WTC11 (cell line): ENCODE results near the gene UNC5A. TPM values are rescaled to one million over a fixed set of nuclear protein-coding genes. Genes with fewer than 3 reads are reported as not detected.

Experiments
- ATAC-seq: fragments of 200-7000 bp; cut with Tn5 transposase; 2 replicates; pipeline ENCODE4 v1.10.0; 2021; ENCODE audit warnings: mild to moderate bottlenecking, moderate library complexity
- CTCF ChIA-PET: fragments of 300-600 bp; sonication (Branson Sonifier 250); formaldehyde crosslinking; loops from one replicate; lab custom pipeline; 2021; ENCODE audit warnings: antibody characterized with exemption; lab: Charles Lee
- POLR2A ChIA-PET: fragments of 350-600 bp; sonication (Branson Sonifier 250); formaldehyde crosslinking; loops from one replicate; lab custom pipeline; 2021; ENCODE audit warnings: antibody characterized with exemption; lab: Charles Lee
- DNase-seq: peaks from one replicate; pipeline ENCODE4 v3.0.0; 2021; ENCODE audit warnings: low spot score
- H3K27ac Mint-ChIP-seq: 2 replicates; pipeline ENCODE4 v1.8.0; 2021; ENCODE audit warnings: mixed read lengths
- H3K27me3 Mint-ChIP-seq: 2 replicates; pipeline ENCODE4 v1.8.0; 2021; ENCODE audit warnings: low read depth, mild to moderate bottlenecking, moderate library complexity, mixed read lengths
- H3K36me3 Mint-ChIP-seq: 2 replicates; pipeline ENCODE4 v1.8.0; 2021; ENCODE audit warnings: mixed read lengths
- H3K4me1 Mint-ChIP-seq: 2 replicates; pipeline ENCODE4 v1.8.0; 2022; ENCODE audit warnings: mixed read lengths
- H3K4me3 Mint-ChIP-seq: 2 replicates; pipeline ENCODE4 v1.8.0; 2021; ENCODE audit warnings: mild to moderate bottlenecking, moderate library complexity, mixed read lengths
- H3K9me3 Mint-ChIP-seq: 2 replicates; pipeline ENCODE4 v1.8.0; 2021; ENCODE audit warnings: mixed read lengths
- ELF4 ChIP-seq: sonication (generic); formaldehyde crosslinking; IDR thresholded peaks from 2 replicates; pipeline ENCODE4 v1.8.1; 2022; ENCODE audit warnings: low read depth, mild to moderate bottlenecking, moderate library complexity, missing genetic modification reagents
- EMX1 ChIP-seq: fragments of 250-450 bp; sonication (Bioruptor Pico); IDR thresholded peaks from 2 replicates; pipeline ENCODE4 v1.8.0; 2021; ENCODE audit warnings: mild to moderate bottlenecking
- ESRRA ChIP-seq: sonication (generic); formaldehyde crosslinking; IDR thresholded peaks from 2 replicates; pipeline ENCODE4 v1.8.1; 2022; ENCODE audit warnings: mild to moderate bottlenecking, missing genetic modification reagents, borderline replicate concordance
- FOXK1 ChIP-seq: sonication (generic); formaldehyde crosslinking; IDR thresholded peaks from 2 replicates; pipeline ENCODE4 v1.8.0; 2022; ENCODE audit warnings: mild to moderate bottlenecking, moderate library complexity, missing genetic modification reagents
- GABPB1 ChIP-seq: sonication (generic); formaldehyde crosslinking; IDR thresholded peaks from 2 replicates; pipeline ENCODE4 v1.8.1; 2023; ENCODE audit warnings: mild to moderate bottlenecking, missing genetic modification reagents
- GTF2I ChIP-seq: fragments of 250-450 bp; sonication (Bioruptor Pico); conservative IDR thresholded peaks from 2 replicates; pipeline ENCODE4 v1.4.0; 2021; ENCODE audit warnings: mild to moderate bottlenecking
- MXD4 ChIP-seq: fragments of 250-450 bp; sonication (Bioruptor Pico); IDR thresholded peaks from 2 replicates; pipeline ENCODE4 v1.8.0; 2021; ENCODE audit warnings: mild to moderate bottlenecking, moderate library complexity, borderline replicate concordance
- NR1H2 ChIP-seq: sonication (generic); formaldehyde crosslinking; IDR thresholded peaks from 2 replicates; pipeline ENCODE4 v1.9.0; 2021; ENCODE audit warnings: mild to moderate bottlenecking, moderate library complexity, missing genetic modification reagents
- PRRX2 ChIP-seq: fragments of 250-450 bp; sonication (Bioruptor Pico); IDR thresholded peaks from 2 replicates; pipeline ENCODE4 v1.8.0; 2021; ENCODE audit warnings: mild to moderate bottlenecking
- RELA ChIP-seq: sonication (generic); formaldehyde crosslinking; IDR thresholded peaks from 2 replicates; pipeline ENCODE4 v1.8.1; 2022; ENCODE audit warnings: missing genetic modification reagents, mild to moderate bottlenecking, borderline replicate concordance
- RORB ChIP-seq: fragments of 250-450 bp; sonication (Bioruptor Pico); IDR thresholded peaks from 2 replicates; pipeline ENCODE4 v1.9.0; 2021; ENCODE audit warnings: mild to moderate bottlenecking
- SP1 ChIP-seq: sonication (generic); formaldehyde crosslinking; conservative IDR thresholded peaks from 2 replicates; pipeline ENCODE4 v1.8.1; 2022; ENCODE audit warnings: missing genetic modification reagents
- ZNF121 ChIP-seq: sonication (generic); formaldehyde crosslinking; IDR thresholded peaks from 2 replicates; pipeline ENCODE4 v1.8.0; 2023; ENCODE audit warnings: missing genetic modification reagents
- ZNF317 ChIP-seq: sonication (generic); formaldehyde crosslinking; IDR thresholded peaks from 2 replicates; pipeline ENCODE4 v1.8.1; 2023; ENCODE audit warnings: low read depth, mild to moderate bottlenecking, moderate library complexity, missing genetic modification reagents, borderline replicate concordance
- ZNF396 ChIP-seq: fragments of 250-450 bp; sonication (Bioruptor Pico); IDR thresholded peaks from 2 replicates; pipeline ENCODE4 v1.8.0; 2021; ENCODE audit warnings: mild to moderate bottlenecking, moderate library complexity, borderline replicate concordance
- total RNA-seq: library from RNA; stranded (reverse); gene quantifications from 3 replicates; pipeline ENCODE4 v1.2.3, GENCODE V29; 2021
- TF ChIP-seq, protein P1 (sequence below): sonication (generic); formaldehyde crosslinking; IDR thresholded peaks from 2 replicates; pipeline ENCODE4 v1.8.1; 2022; ENCODE audit warnings: missing genetic modification reagents, borderline replicate concordance
- TF ChIP-seq, protein P2 (sequence below): sonication (generic); formaldehyde crosslinking; IDR thresholded peaks from 2 replicates; pipeline ENCODE4 v1.8.0; 2022; ENCODE audit warnings: missing genetic modification reagents
- TF ChIP-seq, protein P3 (sequence below): sonication (generic); formaldehyde crosslinking; IDR thresholded peaks from 2 replicates; pipeline ENCODE4 v1.8.1; 2022; ENCODE audit warnings: low read depth, mild to moderate bottlenecking, moderate library complexity, missing genetic modification reagents, borderline replicate concordance
- TF ChIP-seq, protein P4 (sequence below): sonication (generic); formaldehyde crosslinking; conservative IDR thresholded peaks from 2 replicates; pipeline ENCODE4 v1.8.1; 2022; ENCODE audit warnings: mild to moderate bottlenecking, missing genetic modification reagents
- TF ChIP-seq, protein P5 (sequence below): sonication (generic); formaldehyde crosslinking; IDR thresholded peaks from 2 replicates; pipeline ENCODE4 v1.8.1; 2023; ENCODE audit warnings: mild to moderate bottlenecking, moderate library complexity, missing genetic modification reagents
- TF ChIP-seq, protein P6 (sequence below): sonication (generic); formaldehyde crosslinking; IDR thresholded peaks from 2 replicates; pipeline ENCODE4 v1.8.0; 2022; ENCODE audit warnings: mild to moderate bottlenecking, missing genetic modification reagents
- TF ChIP-seq, protein P7 (sequence below): sonication (generic); formaldehyde crosslinking; IDR thresholded peaks from 2 replicates; pipeline ENCODE4 v1.8.1; 2022; ENCODE audit warnings: low read depth, missing genetic modification reagents, borderline replicate concordance

The UNC5A gene
- total RNA-seq, 1 experiment from 2014 or later, result 10.2 TPM

DNA sequence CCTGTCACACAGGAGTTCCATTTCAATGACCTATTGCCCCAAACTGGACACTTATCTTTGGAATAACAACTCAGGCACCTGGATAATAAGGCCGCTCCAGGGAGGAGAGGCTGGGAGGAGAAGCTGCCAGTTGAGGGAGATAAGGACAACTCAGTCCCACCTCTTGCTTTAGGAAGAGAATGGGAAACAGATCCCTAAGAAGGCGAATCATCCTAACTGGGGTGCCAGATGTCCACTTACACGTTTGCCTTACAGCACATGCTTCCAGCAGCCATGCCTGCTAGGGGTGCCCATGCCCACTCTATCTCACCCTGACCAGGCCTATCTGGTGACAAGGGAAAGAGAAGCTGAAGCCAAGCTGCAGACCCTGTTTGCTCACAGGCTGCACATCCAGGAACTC, 82.3 kb downstream of the UNC5A start (continued):
- TF ChIP-seq, protein P1, sequence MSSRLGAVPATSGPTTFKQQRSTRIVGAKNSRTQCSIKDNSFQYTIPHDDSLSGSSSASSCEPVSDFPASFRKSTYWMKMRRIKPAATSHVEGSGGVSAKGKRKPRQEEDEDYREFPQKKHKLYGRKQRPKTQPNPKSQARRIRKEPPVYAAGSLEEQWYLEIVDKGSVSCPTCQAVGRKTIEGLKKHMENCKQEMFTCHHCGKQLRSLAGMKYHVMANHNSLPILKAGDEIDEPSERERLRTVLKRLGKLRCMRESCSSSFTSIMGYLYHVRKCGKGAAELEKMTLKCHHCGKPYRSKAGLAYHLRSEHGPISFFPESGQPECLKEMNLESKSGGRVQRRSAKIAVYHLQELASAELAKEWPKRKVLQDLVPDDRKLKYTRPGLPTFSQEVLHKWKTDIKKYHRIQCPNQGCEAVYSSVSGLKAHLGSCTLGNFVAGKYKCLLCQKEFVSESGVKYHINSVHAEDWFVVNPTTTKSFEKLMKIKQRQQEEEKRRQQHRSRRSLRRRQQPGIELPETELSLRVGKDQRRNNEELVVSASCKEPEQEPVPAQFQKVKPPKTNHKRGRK (CRISPR knock-in tag), result no peak
- TF ChIP-seq SP1, result no peak

DNA sequence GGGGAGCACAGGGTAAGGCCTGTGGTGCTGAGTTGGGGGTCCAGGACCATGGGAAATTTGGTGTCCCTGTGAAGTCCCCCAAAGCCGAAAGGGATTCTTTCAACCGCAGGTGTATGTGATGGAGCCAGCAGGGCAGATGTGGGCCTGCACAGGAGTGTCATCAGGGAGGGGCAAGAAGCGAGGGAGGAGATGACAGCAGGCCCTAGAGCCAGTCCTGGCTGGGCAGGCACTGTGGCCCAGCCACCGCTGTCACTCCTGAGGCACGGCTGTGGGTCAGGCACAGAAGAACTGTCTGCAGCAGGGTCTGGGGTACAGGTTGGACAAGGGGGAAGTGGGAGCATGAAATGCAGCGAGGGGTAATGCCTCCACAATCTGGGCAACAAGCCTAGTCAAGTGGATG, 83.9 kb downstream of the UNC5A start:
- TF ChIP-seq, protein P2, sequence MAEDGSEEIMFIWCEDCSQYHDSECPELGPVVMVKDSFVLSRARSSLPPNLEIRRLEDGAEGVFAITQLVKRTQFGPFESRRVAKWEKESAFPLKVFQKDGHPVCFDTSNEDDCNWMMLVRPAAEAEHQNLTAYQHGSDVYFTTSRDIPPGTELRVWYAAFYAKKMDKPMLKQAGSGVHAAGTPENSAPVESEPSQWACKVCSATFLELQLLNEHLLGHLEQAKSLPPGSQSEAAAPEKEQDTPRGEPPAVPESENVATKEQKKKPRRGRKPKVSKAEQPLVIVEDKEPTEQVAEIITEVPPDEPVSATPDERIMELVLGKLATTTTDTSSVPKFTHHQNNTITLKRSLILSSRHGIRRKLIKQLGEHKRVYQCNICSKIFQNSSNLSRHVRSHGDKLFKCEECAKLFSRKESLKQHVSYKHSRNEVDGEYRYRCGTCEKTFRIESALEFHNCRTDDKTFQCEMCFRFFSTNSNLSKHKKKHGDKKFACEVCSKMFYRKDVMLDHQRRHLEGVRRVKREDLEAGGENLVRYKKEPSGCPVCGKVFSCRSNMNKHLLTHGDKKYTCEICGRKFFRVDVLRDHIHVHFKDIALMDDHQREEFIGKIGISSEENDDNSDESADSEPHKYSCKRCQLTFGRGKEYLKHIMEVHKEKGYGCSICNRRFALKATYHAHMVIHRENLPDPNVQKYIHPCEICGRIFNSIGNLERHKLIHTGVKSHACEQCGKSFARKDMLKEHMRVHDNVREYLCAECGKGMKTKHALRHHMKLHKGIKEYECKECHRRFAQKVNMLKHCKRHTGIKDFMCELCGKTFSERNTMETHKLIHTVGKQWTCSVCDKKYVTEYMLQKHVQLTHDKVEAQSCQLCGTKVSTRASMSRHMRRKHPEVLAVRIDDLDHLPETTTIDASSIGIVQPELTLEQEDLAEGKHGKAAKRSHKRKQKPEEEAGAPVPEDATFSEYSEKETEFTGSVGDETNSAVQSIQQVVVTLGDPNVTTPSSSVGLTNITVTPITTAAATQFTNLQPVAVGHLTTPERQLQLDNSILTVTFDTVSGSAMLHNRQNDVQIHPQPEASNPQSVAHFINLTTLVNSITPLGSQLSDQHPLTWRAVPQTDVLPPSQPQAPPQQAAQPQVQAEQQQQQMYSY (CRISPR knock-in tag), result no peak
- TF ChIP-seq MXD4 (CRISPR knock-in tag) (no peak), GTF2I (no peak), ZNF317 (CRISPR knock-in tag) (no peak), GABPB1 (CRISPR knock-in tag) (no peak), NR1H2 (no peak), FOXK1 (no peak), RORB (CRISPR knock-in tag) (no peak)
- TF ChIP-seq, protein P3, sequence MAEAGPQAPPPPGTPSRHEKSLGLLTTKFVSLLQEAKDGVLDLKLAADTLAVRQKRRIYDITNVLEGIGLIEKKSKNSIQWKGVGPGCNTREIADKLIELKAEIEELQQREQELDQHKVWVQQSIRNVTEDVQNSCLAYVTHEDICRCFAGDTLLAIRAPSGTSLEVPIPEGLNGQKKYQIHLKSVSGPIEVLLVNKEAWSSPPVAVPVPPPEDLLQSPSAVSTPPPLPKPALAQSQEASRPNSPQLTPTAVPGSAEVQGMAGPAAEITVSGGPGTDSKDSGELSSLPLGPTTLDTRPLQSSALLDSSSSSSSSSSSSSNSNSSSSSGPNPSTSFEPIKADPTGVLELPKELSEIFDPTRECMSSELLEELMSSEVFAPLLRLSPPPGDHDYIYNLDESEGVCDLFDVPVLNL (CRISPR knock-in tag), result no peak
- TF ChIP-seq, protein P4, sequence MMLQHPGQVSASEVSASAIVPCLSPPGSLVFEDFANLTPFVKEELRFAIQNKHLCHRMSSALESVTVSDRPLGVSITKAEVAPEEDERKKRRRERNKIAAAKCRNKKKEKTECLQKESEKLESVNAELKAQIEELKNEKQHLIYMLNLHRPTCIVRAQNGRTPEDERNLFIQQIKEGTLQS (CRISPR knock-in tag), result no peak
- TF ChIP-seq, protein P5, sequence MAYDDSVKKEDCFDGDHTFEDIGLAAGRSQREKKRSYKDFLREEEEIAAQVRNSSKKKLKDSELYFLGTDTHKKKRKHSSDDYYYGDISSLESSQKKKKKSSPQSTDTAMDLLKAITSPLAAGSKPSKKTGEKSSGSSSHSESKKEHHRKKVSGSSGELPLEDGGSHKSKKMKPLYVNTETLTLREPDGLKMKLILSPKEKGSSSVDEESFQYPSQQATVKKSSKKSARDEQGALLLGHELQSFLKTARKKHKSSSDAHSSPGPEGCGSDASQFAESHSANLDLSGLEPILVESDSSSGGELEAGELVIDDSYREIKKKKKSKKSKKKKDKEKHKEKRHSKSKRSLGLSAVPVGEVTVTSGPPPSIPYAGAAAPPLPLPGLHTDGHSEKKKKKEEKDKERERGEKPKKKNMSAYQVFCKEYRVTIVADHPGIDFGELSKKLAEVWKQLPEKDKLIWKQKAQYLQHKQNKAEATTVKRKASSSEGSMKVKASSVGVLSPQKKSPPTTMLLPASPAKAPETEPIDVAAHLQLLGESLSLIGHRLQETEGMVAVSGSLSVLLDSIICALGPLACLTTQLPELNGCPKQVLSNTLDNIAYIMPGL (CRISPR knock-in tag), result no peak
- no peaks in the 10 kb centered on the region; the same call in 1 of the 2 replicates for H3K27me3 Mint-ChIP-seq
- DNase-seq (no peak), ATAC-seq (no peak)
- H3K27ac Mint-ChIP-seq, result no peak overlapping the region
- CTCF ChIA-PET, result no interaction called here
- no peaks in the 10 kb centered on the region for H3K36me3 Mint-ChIP-seq
- no peaks in the 10 kb centered on the region for H3K9me3 Mint-ChIP-seq
- H3K4me3 Mint-ChIP-seq, result no peak overlapping the region
- H3K4me1 Mint-ChIP-seq, result peaks cover 6% of the 10 kb centered on the region
- POLR2A ChIA-PET, result interaction anchor here (0.7 kb wide), 1 partner anchor 47 kb away, joined by 6 read pairs; no protein-coding TSS in a partner anchor

DNA sequence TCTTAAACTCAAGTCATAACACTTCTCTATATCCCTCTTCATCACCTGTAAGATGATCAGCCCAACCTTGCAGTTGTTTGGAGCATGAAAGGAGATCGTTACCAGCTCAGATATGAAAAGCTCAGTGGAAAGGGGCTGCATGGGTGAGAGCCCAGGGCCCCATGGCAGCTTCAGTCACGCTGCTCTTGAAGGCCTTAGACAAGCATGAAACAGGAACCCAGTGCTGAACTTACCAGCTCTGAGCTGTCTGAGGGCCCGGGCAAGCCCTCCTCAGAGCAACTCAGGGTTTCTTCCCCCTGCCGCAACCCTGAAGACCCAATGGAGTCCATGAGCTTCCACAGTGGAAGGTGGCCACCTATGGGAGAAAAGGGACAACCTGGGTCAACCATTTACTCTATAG, 85.5 kb downstream of the UNC5A start:
- Mint-ChIP-seq H3K4me1 (peaks cover 11% of the 10 kb centered on the region), H3K4me3 (no peak overlapping the region), H3K27ac (no peak overlapping the region), H3K36me3 (no peaks in the 10 kb centered on the region), H3K27me3 (no peaks in the 10 kb centered on the region; the same call in 1 of the 2 replicates), H3K9me3 (no peaks in the 10 kb centered on the region)
- DNase-seq (no peak), ATAC-seq (no peak)
- ChIA-PET POLR2A (no interaction called here), CTCF (interaction anchor here (1.1 to 1.3 kb wide), 2 partner anchors 26 to 235 kb away, joined by 3 to 13 read pairs; no protein-coding TSS in a partner anchor)
- no peak for TF ChIP-seq PRRX2
- TF ChIP-seq, protein P6, sequence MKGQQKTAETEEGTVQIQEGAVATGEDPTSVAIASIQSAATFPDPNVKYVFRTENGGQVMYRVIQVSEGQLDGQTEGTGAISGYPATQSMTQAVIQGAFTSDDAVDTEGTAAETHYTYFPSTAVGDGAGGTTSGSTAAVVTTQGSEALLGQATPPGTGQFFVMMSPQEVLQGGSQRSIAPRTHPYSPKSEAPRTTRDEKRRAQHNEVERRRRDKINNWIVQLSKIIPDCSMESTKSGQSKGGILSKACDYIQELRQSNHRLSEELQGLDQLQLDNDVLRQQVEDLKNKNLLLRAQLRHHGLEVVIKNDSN, result no peak
- TF ChIP-seq, protein P1 (CRISPR knock-in tag), result no peak
- TF ChIP-seq ESRRA (CRISPR knock-in tag), result no peak
- TF ChIP-seq, protein P7, sequence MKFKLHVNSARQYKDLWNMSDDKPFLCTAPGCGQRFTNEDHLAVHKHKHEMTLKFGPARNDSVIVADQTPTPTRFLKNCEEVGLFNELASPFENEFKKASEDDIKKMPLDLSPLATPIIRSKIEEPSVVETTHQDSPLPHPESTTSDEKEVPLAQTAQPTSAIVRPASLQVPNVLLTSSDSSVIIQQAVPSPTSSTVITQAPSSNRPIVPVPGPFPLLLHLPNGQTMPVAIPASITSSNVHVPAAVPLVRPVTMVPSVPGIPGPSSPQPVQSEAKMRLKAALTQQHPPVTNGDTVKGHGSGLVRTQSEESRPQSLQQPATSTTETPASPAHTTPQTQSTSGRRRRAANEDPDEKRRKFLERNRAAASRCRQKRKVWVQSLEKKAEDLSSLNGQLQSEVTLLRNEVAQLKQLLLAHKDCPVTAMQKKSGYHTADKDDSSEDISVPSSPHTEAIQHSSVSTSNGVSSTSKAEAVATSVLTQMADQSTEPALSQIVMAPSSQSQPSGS, result no peak
- no peak for TF ChIP-seq ELF4 (CRISPR knock-in tag)
- no peak for TF ChIP-seq EMX1 (CRISPR knock-in tag)
- no peak for TF ChIP-seq RELA (CRISPR knock-in tag)
- TF ChIP-seq GTF2I, result no peak
- TF ChIP-seq ZNF396, result no peak
- no peak for TF ChIP-seq ZNF121 (CRISPR knock-in tag)
